Smooth muscle cell (in vitro differentiated cells): ENCODE measurements around the gene FGD5. TPM values are rescaled to one million over a fixed set of nuclear protein-coding genes. Genes with fewer than 3 reads are reported as not detected.

Experiments
- DNase-seq: peaks from one replicate; lab custom pipeline; 2025; ENCODE audit not compliant: unreplicated experiment; lab: John Stamatoyannopoulos, UW
- H2AFZ ChIP-seq: fragments of 200-600 bp; sonication (generic); 2 replicates; pipeline ENCODE4 v1.6.0; 2016; ENCODE audit warnings: antibody characterized with exemption, low read depth, mild to moderate bottlenecking
- H3F3A ChIP-seq: fragments of 200-600 bp; sonication (generic); 2 replicates; pipeline ENCODE4 v1.6.0; 2017; ENCODE audit warnings: antibody characterized with exemption, low read depth
- H3K27ac ChIP-seq: fragments of 200-600 bp; sonication (generic); 2 replicates; pipeline ENCODE4 v1.5.1; 2016; ENCODE audit warnings: low read depth, mild to moderate bottlenecking
- H3K27me3 ChIP-seq: fragments of 200-600 bp; sonication (generic); 2 replicates; pipeline ENCODE4 v1.6.1; 2016; ENCODE audit warnings: low read depth, mild to moderate bottlenecking
- H3K36me3 ChIP-seq: fragments of 200-600 bp; sonication (generic); 2 replicates; pipeline ENCODE4 v1.5.1; 2016; ENCODE audit warnings: low read depth
- H3K4me1 ChIP-seq: fragments of 200-600 bp; sonication (generic); 2 replicates; pipeline ENCODE4 v1.5.1; 2016; ENCODE audit warnings: low read depth
- H3K4me2 ChIP-seq: fragments of 200-600 bp; sonication (generic); 2 replicates; pipeline ENCODE4 v1.6.0; 2016; ENCODE audit warnings: mild to moderate bottlenecking
- H3K4me3 ChIP-seq: fragments of 200-600 bp; sonication (generic); 2 replicates; pipeline ENCODE4 v1.5.1; 2016; ENCODE audit warnings: mild to moderate bottlenecking
- H3K79me2 ChIP-seq: fragments of 200-600 bp; sonication (generic); 2 replicates; pipeline ENCODE4 v1.6.0; 2016; ENCODE audit warnings: low read depth, mild to moderate bottlenecking
- H3K9ac ChIP-seq: fragments of 200-600 bp; sonication (generic); 2 replicates; pipeline ENCODE4 v1.6.0; 2016; ENCODE audit warnings: low read depth
- H3K9me3 ChIP-seq: fragments of 200-600 bp; sonication (generic); replicated peaks from 2 replicates; pipeline ENCODE4 v1.5.1; 2016; ENCODE audit warnings: low read depth
- H4K20me1 ChIP-seq: fragments of 200-600 bp; sonication (generic); 2 replicates; pipeline ENCODE4 v1.6.0; 2016; ENCODE audit warnings: low read depth
- CTCF ChIP-seq: fragments of 200-600 bp; sonication (generic); IDR thresholded peaks from 2 replicates; pipeline ENCODE4 v1.5.1; 2017; ENCODE audit warnings: borderline replicate concordance, mild to moderate bottlenecking, antibody characterized with exemption; ENCODE audit not compliant: insufficient read depth, poor library complexity, severe bottlenecking
- WGBS: methylation state at CpG from one replicate; pipeline ENCODE4 v1.1.7; 2016; ENCODE audit warnings: low lambda C conversion rate; 5-methylcytosine and 5-hydroxymethylcytosine counted together
- polyA plus RNA-seq: library from polyadenylated mRNA; unstranded; fragments of >200 nt; fragmentation: Nextera tagmentation; extraction: Ambion mirVana; gene quantifications from 2 replicates; pipeline ENCODE4 v1.2.1, GENCODE V29; 2016
- total RNA-seq: library from RNA; depleted of rRNA; stranded (reverse); fragments of >200 nt; gene quantifications from 2 replicates; pipeline ENCODE4 v1.2.3, GENCODE V29; 2014

The FGD5 gene
- total and polyA plus RNA-seq, 2 experiments from 2014 or later: 0.63 to 0.71 TPM

- H3K36me3 ChIP-seq: no peaks in the 10 kb centered on the region
- H3K4me2 ChIP-seq: no peak overlapping the region
- no peak overlapping the region for H3K9ac ChIP-seq
- no peaks in the 10 kb centered on the region for H3K27me3 ChIP-seq
- WGBS: 96% methylated on average over 7 of the region's 7 CpGs
- TF ChIP-seq CTCF: no peak
- no peaks in the 10 kb centered on the region for H3K4me1 ChIP-seq
- H3F3A ChIP-seq: no peaks in the 10 kb centered on the region
- H3K4me3 ChIP-seq: no peak overlapping the region
- H4K20me1 ChIP-seq: no peaks in the 10 kb centered on the region
- H3K79me2 ChIP-seq: no peaks in the 10 kb centered on the region
- H2AFZ ChIP-seq: no peak overlapping the region
- no peak for DNase-seq
- H3K27ac ChIP-seq: no peak overlapping the region
- H3K9me3 ChIP-seq: no peaks in the 10 kb centered on the region
These were observed 48.2 kb upstream of the FGD5 start for GRCh38 chr3:14770591-14770990.

- WGBS: 90% methylated on average over 18 of the region's 18 CpGs
- no peak overlapping the region for H2AFZ ChIP-seq
- H3K9me3 ChIP-seq: no peaks in the 10 kb centered on the region
- TF ChIP-seq CTCF: no peak
- H4K20me1 ChIP-seq: no peaks in the 10 kb centered on the region
- DNase-seq: no peak
- H3F3A ChIP-seq: no peaks in the 10 kb centered on the region
- no peaks in the 10 kb centered on the region for H3K79me2 ChIP-seq
- no peak overlapping the region for H3K27ac ChIP-seq
- no peaks in the 10 kb centered on the region for H3K4me1 ChIP-seq
- no peaks in the 10 kb centered on the region for H3K27me3 ChIP-seq
- H3K4me2 ChIP-seq: no peak overlapping the region
- H3K9ac ChIP-seq: no peak overlapping the region
- H3K36me3 ChIP-seq: no peaks in the 10 kb centered on the region
- H3K4me3 ChIP-seq: no peak overlapping the region
These were observed 46.9 kb upstream of the FGD5 start for GRCh38 chr3:14771593-14772497.

- WGBS: 94% methylated on average over 16 of the region's 16 CpGs
- no peak overlapping the region for H2AFZ ChIP-seq
These were observed 46.1 kb upstream of the FGD5 start for GRCh38 chr3:14772533-14773138.

More at GRCh38 chr3:14772533-14773138, 46.1 kb upstream of the FGD5 start:
- Histone ChIP-seq H3K4me1 (no peaks in the 10 kb centered on the region), H3F3A (no peaks in the 10 kb centered on the region), H3K27ac (no peak overlapping the region), H3K9ac (no peak overlapping the region), H3K27me3 (no peaks in the 10 kb centered on the region), H3K79me2 (no peaks in the 10 kb centered on the region), H3K9me3 (no peaks in the 10 kb centered on the region), H3K36me3 (no peaks in the 10 kb centered on the region), H3K4me3 (no peak overlapping the region), H4K20me1 (no peaks in the 10 kb centered on the region), H3K4me2 (no peak overlapping the region)
- TF ChIP-seq CTCF: no peak
- DNase-seq: no peak
